HepG2 (cell line): ENCODE measurements around the gene NEDD8. TPM values are rescaled to one million over a fixed set of nuclear protein-coding genes. Genes with fewer than 3 reads are reported as not detected.

Experiments
- ATAC-seq: fragments of 200-7000 bp; cut with Tn5 transposase; 3 replicates; pipeline ENCODE4 v1.9.1; 2020; ENCODE audit warnings: mild to moderate bottlenecking, moderate library complexity
- BruUV-seq: library from RNA; stranded (reverse); fragments of 400-500 nt; replicated peaks from 2 replicates; lab custom pipeline; 2021; lab: Mats Ljungman, UMichigan
- CTCF ChIA-PET: fragments of 300-600 bp; formaldehyde crosslinking; extraction: SDS; loops from one replicate; lab custom pipeline; 2021; ENCODE audit warnings: low total read pairs, inconsistent platforms, low intra/inter-chr PET ratio; lab: Yijun Ruan, JAX
- POLR2A ChIA-PET: fragments of 350-600 bp; sonication (Branson Sonifier 250); formaldehyde crosslinking; loops from one replicate; lab custom pipeline; 2020; ENCODE audit warnings: antibody characterized with exemption, inconsistent platforms; lab: Yijun Ruan, JAX
- DNase-seq: peaks from one replicate; pipeline ENCODE4 v3.0.0-alpha.2; 2015; ENCODE audit warnings: low spot score
- FAIRE-seq: peaks from 3 replicates; lab custom pipeline; 2011; peaks lifted over from hg19 to GRCh38; lab: Jason Lieb, UNC
- H2AFZ ChIP-seq: one replicate; pipeline ENCODE4 v1.6.1; 2011; ENCODE audit warnings: low read length, inconsistent platforms
- H3K27ac ChIP-seq: fragments of 300-600 bp; 3 replicates; pipeline ENCODE4 v1.8.0; 2011; ENCODE audit warnings: mixed run types, mild to moderate bottlenecking, mixed read lengths, low read length, inconsistent platforms; ENCODE audit not compliant: insufficient read depth; ENCODE audit errors: extremely low read length
- H3K27me3 ChIP-seq, 2 experiments: fragments of 200-600 bp in 1 of 2; 2 replicates in 1 of 2; 3 replicates in 1 of 2; pipeline versions ENCODE4 v1.6.0 to v1.8.0; 2011; ENCODE audit warnings: low read length in 2 of 2, mild to moderate bottlenecking in 2 of 2, moderate library complexity in 2 of 2, inconsistent platforms in 1 of 2; ENCODE audit not compliant: insufficient read depth in 2 of 2, control insufficient read depth in 1 of 2
- H3K36me3 ChIP-seq, 2 experiments: fragments of 200-600 bp in 1 of 2; replicated peaks in 1 of 2; 2 replicates in 1 of 2; 3 replicates in 1 of 2; pipeline versions ENCODE4 v1.5.1 to v1.8.0; 2011; ENCODE audit warnings: low read length in 2 of 2, inconsistent platforms in 1 of 2; ENCODE audit not compliant: insufficient read depth in 2 of 2, control insufficient read depth in 1 of 2
- H3K4me1 ChIP-seq: 2 replicates; pipeline ENCODE4 v1.5.1; 2012; ENCODE audit warnings: low read length, inconsistent platforms; ENCODE audit not compliant: insufficient read depth
- H3K4me2 ChIP-seq: 2 replicates; pipeline ENCODE4 v1.6.0; 2011; ENCODE audit warnings: low read depth, low read length, inconsistent platforms
- H3K4me3 ChIP-seq, 3 experiments: fragments of 200-600 bp in 1 of 3; sonication (generic), shearing (Covaris generic) in 1 of 3; replicated peaks in 1 of 3; 2 replicates each; pipeline ENCODE4 v1.5.1; 2011 to 2016; ENCODE audit warnings: low read length in 3 of 3, inconsistent platforms in 2 of 3, low read depth in 2 of 3, mild to moderate bottlenecking in 2 of 3, control low read depth in 1 of 3, mixed read lengths in 1 of 3; ENCODE audit not compliant: insufficient read depth in 1 of 3
- H3K79me2 ChIP-seq: one replicate; pipeline ENCODE4 v1.6.1; 2011; ENCODE audit warnings: low read length, inconsistent platforms; ENCODE audit not compliant: insufficient read depth
- H3K9ac ChIP-seq: 2 replicates; pipeline ENCODE4 v1.6.0; 2011; ENCODE audit warnings: mild to moderate bottlenecking, low read depth, low read length, inconsistent platforms; ENCODE audit not compliant: insufficient read depth
- H3K9me3 ChIP-seq: 2 replicates; pipeline ENCODE4 v1.5.1; 2012; ENCODE audit warnings: mild to moderate bottlenecking, low read length
- H4K20me1 ChIP-seq: 2 replicates; pipeline ENCODE4 v1.6.0; 2011; ENCODE audit warnings: inconsistent platforms, mild to moderate bottlenecking, low read length, moderate library complexity; ENCODE audit not compliant: insufficient read depth
- ATF7 ChIP-seq, 2 experiments: fragments of 450-650 bp in 1 of 2; sonication (generic) in 1 of 2; formaldehyde crosslinking in 1 of 2; IDR thresholded peaks; 2 replicates each; pipeline versions ENCODE4 v1.4.0 to v1.6.1; 2016 to 2020; ENCODE audit warnings: antibody characterized with exemption in 1 of 2, mild to moderate bottlenecking in 1 of 2, missing genetic modification reagents in 1 of 2
- BRCA1 ChIP-seq: sonication (generic); formaldehyde crosslinking; IDR thresholded peaks from 2 replicates; pipeline ENCODE4 v1.4.0; 2020; ENCODE audit warnings: missing genetic modification reagents
- CC2D1A ChIP-seq: sonication (generic); formaldehyde crosslinking; IDR thresholded peaks from 2 replicates; pipeline ENCODE4 v1.8.1; 2023; ENCODE audit warnings: mild to moderate bottlenecking, missing genetic modification reagents
- PHF20 ChIP-seq: sonication (generic); formaldehyde crosslinking; IDR thresholded peaks from 2 replicates; pipeline ENCODE4 v1.5.0; 2020; ENCODE audit warnings: mild to moderate bottlenecking, missing genetic modification reagents
- PHF8 ChIP-seq: sonication (generic); formaldehyde crosslinking; IDR thresholded peaks from 2 replicates; pipeline ENCODE4 v1.5.0; 2020; ENCODE audit warnings: missing genetic modification reagents
- POLR2G ChIP-seq: fragments of 200-400 bp; formaldehyde crosslinking; IDR thresholded peaks from 2 replicates; pipeline ENCODE4 v1.6.1; 2018; ENCODE audit warnings: mild to moderate bottlenecking, low read depth, low read length, moderate library complexity
- SETDB1 ChIP-seq: sonication (generic); formaldehyde crosslinking; IDR thresholded peaks from 2 replicates; pipeline ENCODE4 v1.5.1; 2020; ENCODE audit warnings: missing genetic modification reagents, mild to moderate bottlenecking, borderline replicate concordance
- TCF7 ChIP-seq: sonication (generic); IDR thresholded peaks from 2 replicates; pipeline ENCODE4 v1.6.1; 2016; ENCODE audit warnings: antibody characterized with exemption, low read depth
- ZNF274 ChIP-seq: sonication (generic); formaldehyde crosslinking; IDR thresholded peaks from 2 replicates; pipeline ENCODE4 v1.5.1; 2020; ENCODE audit warnings: mild to moderate bottlenecking, missing genetic modification reagents
- ZNF451 ChIP-seq: sonication (generic); formaldehyde crosslinking; IDR thresholded peaks from 2 replicates; pipeline ENCODE4 v1.5.0; 2020; ENCODE audit warnings: mild to moderate bottlenecking, missing genetic modification reagents
- ZNF543 ChIP-seq: sonication (generic); formaldehyde crosslinking; IDR thresholded peaks from 2 replicates; pipeline ENCODE4 v1.4.0; 2020; ENCODE audit warnings: mild to moderate bottlenecking, missing genetic modification reagents
- ZNF678 ChIP-seq: sonication (generic); formaldehyde crosslinking; IDR thresholded peaks from 2 replicates; pipeline ENCODE4 v1.4.0; 2020; ENCODE audit warnings: mild to moderate bottlenecking, missing genetic modification reagents
- WGBS: methylation state at CpG from one replicate; pipeline ENCODE4 v1.1.6; 2017; ENCODE audit warnings: low lambda C conversion rate; 5-methylcytosine and 5-hydroxymethylcytosine counted together
- in situ Hi-C: cut with HindIII; loops from 2 replicates; pipeline ENCODE4 v1.10.0; 2017; ENCODE audit warnings: low pct_unique_long_range_greater_than_20kb; ENCODE audit not compliant: extremely low pct_ligation_motif_present
- intact Hi-C: fragments of 100-400 bp; cut with micrococcal nuclease; formaldehyde crosslinking; loops from one replicate; pipeline ENCODE4 v1.10.0; 2022; ENCODE audit not compliant: unreplicated experiment
- polyA plus RNA-seq, 8 experiments: library from polyadenylated mRNA; depleted of rRNA in 3 of 8; stranded (reverse) in 7 of 8; unstranded in 1 of 8; fragments of >200 nt; fragmentation: Illumina TruSeq in 4 of 8; extraction: Trizol in 4 of 8; gene quantifications; 2 replicates each; pipeline versions ENCODE4 v1.2.1 to v1.2.3, GENCODE V29; 2011 to 2016; ENCODE audit warnings: low read depth in 4 of 8, missing spikeins in 1 of 8, mixed read lengths in 1 of 8; ENCODE audit not compliant: insufficient read depth in 1 of 8
- total RNA-seq, 5 experiments: library from RNA; depleted of rRNA; stranded (reverse); fragments of >200 nt; fragmentation: Illumina TruSeq; extraction: Trizol; gene quantifications; 2 replicates each; pipeline ENCODE4 v1.2.3, GENCODE V29; 2016; ENCODE audit warnings: low read depth in 1 of 5
- TF ChIP-seq, protein P1 (sequence below): sonication (generic); formaldehyde crosslinking; IDR thresholded peaks from 2 replicates; pipeline ENCODE4 v1.5.0; 2020; ENCODE audit warnings: missing genetic modification reagents
- TF ChIP-seq, protein P2 (sequence below): sonication (generic); formaldehyde crosslinking; IDR thresholded peaks from 2 replicates; pipeline ENCODE4 v1.4.0; 2020; ENCODE audit warnings: missing genetic modification reagents, borderline replicate concordance

NEDD8 gene
- total and polyA plus RNA-seq, 2 of the 13 experiments (the other 11 are each of a cell fraction or from before 2014, with no cell fraction given): 535 to 713 TPM

DNA sequence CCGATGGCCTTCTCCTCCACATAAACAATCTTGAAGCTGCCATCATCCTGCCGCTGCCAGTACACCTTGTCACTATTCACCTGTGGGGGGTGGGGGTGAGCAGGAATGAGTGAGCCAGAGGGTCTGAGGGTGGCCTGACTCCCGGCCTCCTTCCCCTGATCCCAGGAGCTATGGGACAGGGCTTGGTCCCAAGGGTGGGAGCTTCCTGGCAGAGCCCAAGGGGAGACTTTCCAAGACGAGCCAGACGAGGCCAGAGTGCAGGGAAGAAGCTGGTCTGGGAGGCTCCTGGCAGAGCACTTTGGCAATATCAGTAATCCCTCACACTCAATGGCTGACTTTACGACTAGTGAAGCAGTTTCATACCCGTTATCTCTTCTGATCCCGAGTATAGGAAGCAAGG is 23.3 kb upstream of the NEDD8 start:
- intact Hi-C loops (no loop called here), in situ Hi-C loops (no loop called here)
- Histone ChIP-seq H3K36me3 (peaks cover 0 to 1% of the 10 kb centered on the region in 2 experiments; a peak in 1 of 5 replicates), H3K9ac (no peak overlapping the region), H4K20me1 (no peaks in the 10 kb centered on the region), H3K4me2 (no peak overlapping the region), H3K27me3 (no peaks in the 10 kb centered on the region), H3K4me1 (peaks cover 46% of the 10 kb centered on the region), H3K79me2 (no peaks in the 10 kb centered on the region), H3K9me3 (no peaks in the 10 kb centered on the region), H3K27ac (peak overlapping the region; percentile 28), H2AFZ (no peak overlapping the region), H3K4me3 (no peak overlapping the region)
- ChIA-PET POLR2A (interaction anchor here (1.6 to 13.2 kb wide), 4 partner anchors 13 to 60 kb away, joined by 4 to 254 read pairs (median 22); partner anchors contain the start of genes RABGGTA, TINF2 and TM9SF1), CTCF (no interaction called here)
- DNase-seq: no peak
- peak; percentile 26 for FAIRE-seq
- ATAC-seq: no peak
- BruUV-seq: no TSS peak
- 91% methylated on average over 8 of the region's 8 CpGs for WGBS
- no peak; the same call in 1 of the 2 replicates for TF ChIP-seq PHF20 (CRISPR knock-in tag)
- TF ChIP-seq CC2D1A (CRISPR knock-in tag): 0 out of 2 replicates have a peak, but pooled peaks have one; percentile 31
- peak; percentile 14; the same call in 1 of the 2 replicates for TF ChIP-seq ZNF451 (CRISPR knock-in tag)
- 0 out of 2 replicates have a peak, but pooled peaks have one; percentile 76 for TF ChIP-seq ZNF678 (CRISPR knock-in tag)
- no peak for TF ChIP-seq BRCA1 (CRISPR knock-in tag)
- TF ChIP-seq ATF7 (IDR thresholded peaks at IDR 0.05): no peak
- TF ChIP-seq ATF7 (CRISPR knock-in tag; IDR thresholded peaks at IDR 0.05): 0 out of 2 replicates have a peak, but pooled peaks have one; percentile 52
- no peak for TF ChIP-seq ZNF543
- 0 out of 2 replicates have a peak, but pooled peaks have one; percentile 4 for TF ChIP-seq POLR2G
- TF ChIP-seq, protein P1, sequence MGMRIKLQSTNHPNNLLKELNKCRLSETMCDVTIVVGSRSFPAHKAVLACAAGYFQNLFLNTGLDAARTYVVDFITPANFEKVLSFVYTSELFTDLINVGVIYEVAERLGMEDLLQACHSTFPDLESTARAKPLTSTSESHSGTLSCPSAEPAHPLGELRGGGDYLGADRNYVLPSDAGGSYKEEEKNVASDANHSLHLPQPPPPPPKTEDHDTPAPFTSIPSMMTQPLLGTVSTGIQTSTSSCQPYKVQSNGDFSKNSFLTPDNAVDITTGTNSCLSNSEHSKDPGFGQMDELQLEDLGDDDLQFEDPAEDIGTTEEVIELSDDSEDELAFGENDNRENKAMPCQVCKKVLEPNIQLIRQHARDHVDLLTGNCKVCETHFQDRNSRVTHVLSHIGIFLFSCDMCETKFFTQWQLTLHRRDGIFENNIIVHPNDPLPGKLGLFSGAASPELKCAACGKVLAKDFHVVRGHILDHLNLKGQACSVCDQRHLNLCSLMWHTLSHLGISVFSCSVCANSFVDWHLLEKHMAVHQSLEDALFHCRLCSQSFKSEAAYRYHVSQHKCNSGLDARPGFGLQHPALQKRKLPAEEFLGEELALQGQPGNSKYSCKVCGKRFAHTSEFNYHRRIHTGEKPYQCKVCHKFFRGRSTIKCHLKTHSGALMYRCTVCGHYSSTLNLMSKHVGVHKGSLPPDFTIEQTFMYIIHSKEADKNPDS (CRISPR knock-in tag): 0 out of 2 replicates have a peak, but pooled peaks have one; percentile 8
- TF ChIP-seq ZNF274: 0 out of 2 replicates have a peak, but pooled peaks have one; percentile 16
- TF ChIP-seq, protein P2, sequence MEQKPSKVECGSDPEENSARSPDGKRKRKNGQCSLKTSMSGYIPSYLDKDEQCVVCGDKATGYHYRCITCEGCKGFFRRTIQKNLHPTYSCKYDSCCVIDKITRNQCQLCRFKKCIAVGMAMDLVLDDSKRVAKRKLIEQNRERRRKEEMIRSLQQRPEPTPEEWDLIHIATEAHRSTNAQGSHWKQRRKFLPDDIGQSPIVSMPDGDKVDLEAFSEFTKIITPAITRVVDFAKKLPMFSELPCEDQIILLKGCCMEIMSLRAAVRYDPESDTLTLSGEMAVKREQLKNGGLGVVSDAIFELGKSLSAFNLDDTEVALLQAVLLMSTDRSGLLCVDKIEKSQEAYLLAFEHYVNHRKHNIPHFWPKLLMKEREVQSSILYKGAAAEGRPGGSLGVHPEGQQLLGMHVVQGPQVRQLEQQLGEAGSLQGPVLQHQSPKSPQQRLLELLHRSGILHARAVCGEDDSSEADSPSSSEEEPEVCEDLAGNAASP (CRISPR knock-in tag): no peak
- no peak for TF ChIP-seq TCF7
- 0 out of 2 replicates have a peak, but pooled peaks have one; percentile 25 for TF ChIP-seq PHF8 (CRISPR knock-in tag)
- TF ChIP-seq SETDB1: no peak
